ENCODE results near the gene GRID2. TPM values are rescaled to one million over a fixed set of nuclear protein-coding genes. Genes with fewer than 3 reads are reported as not detected.

The GRID2 gene
- total and polyA plus RNA-seq, 2 of the 4 experiments (the other 2 are of a cell fraction) = under 0.01 TPM; not detected in 1

GRCh38 chr4:93495346-93495745 is 1191.6 kb downstream of the GRID2 start:
- no peak overlapping the region for H3K56ac ChIP-seq (ENCODE audit: extremely low read depth, insufficient read depth, low read length)
- no peak overlapping the region for H2BK120ac ChIP-seq (ENCODE audit: low read depth, low read length)
- no peak overlapping the region for H4K5ac ChIP-seq (ENCODE audit: low read depth, low read length)
- no peak overlapping the region for H2AK5ac ChIP-seq (ENCODE audit: low read depth, low read length)
- H3K9ac ChIP-seq (ENCODE audit: low read depth, low read length) = no peak overlapping the region
- H3K4me2 ChIP-seq (ENCODE audit: low read depth, low read length) = no peak overlapping the region
- ATAC-seq (ENCODE audit: low read depth) = no peak
- BruUV-seq (replicated peaks) = no TSS peak
- dilution Hi-C loops (cut with HindIII; ENCODE audit: low sequenced_read_pairs, unreplicated experiment) (no loop called here), intact Hi-C loops (cut with micrococcal nuclease) (no loop called here), in situ Hi-C loops (cut with MboI; ENCODE audit: low sequenced_read_pairs) (no loop called here)
- no peaks in the 10 kb centered on the region for H3K9me3 ChIP-seq (ENCODE audit: control insufficient read depth, insufficient read depth, low read length)
- H3K9me1 ChIP-seq (ENCODE audit: insufficient read depth, low read length) = no peaks in the 10 kb centered on the region
- ChIA-PET POLR2A (ENCODE audit: unreplicated experiment) (interaction anchor here (0.5 kb wide), 1 partner anchor 323 kb away, joined by 5 read pairs; no protein-coding TSS in a partner anchor), CTCF (no interaction called here)
- whole genome bisulfite sequencing, 2 experiments (ENCODE audit: extremely low coverage in 2 of 2, insufficient read length in 1 of 2) = 67% methylated on average over 1 of the region's 4 CpGs; no CpG with 5 or more reads in 1 of the 2 experiments
- H3K4me1 ChIP-seq (ENCODE audit: control insufficient read depth, insufficient read depth, low read length) = no peaks in the 10 kb centered on the region
- no peaks in the 10 kb centered on the region for H4K20me1 ChIP-seq (ENCODE audit: insufficient read depth, low read length)
- H3K36me3 ChIP-seq (ENCODE audit: control insufficient read depth, insufficient read depth, low read length) = no peaks in the 10 kb centered on the region
- no peak for DNase-seq
- no peak overlapping the region for H2BK15ac ChIP-seq (ENCODE audit: low read depth, low read length)
- no peaks in the 10 kb centered on the region for H3K79me1 ChIP-seq (ENCODE audit: low read depth in 1 of 2, low read length in 2 of 2)
- H3K4me3 ChIP-seq (ENCODE audit: insufficient read depth, low read depth, low read length) = no peak overlapping the region
- no peak overlapping the region for H2BK5ac ChIP-seq (ENCODE audit: low read depth, low read length, poor library complexity, severe bottlenecking)
- TF ChIP-seq, protein P1, sequence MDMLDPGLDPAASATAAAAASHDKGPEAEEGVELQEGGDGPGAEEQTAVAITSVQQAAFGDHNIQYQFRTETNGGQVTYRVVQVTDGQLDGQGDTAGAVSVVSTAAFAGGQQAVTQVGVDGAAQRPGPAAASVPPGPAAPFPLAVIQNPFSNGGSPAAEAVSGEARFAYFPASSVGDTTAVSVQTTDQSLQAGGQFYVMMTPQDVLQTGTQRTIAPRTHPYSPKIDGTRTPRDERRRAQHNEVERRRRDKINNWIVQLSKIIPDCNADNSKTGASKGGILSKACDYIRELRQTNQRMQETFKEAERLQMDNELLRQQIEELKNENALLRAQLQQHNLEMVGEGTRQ (IDR thresholded peaks at IDR 0.05; ENCODE audit: low read depth, low read length) = no peak
- TF ChIP-seq ELK1 (IDR thresholded peaks at IDR 0.05; ENCODE audit: borderline replicate concordance, low read depth, low read length) (no peak), BHLHE40 (IDR thresholded peaks at IDR 0.05; ENCODE audit: low read depth, low read length) (no peak), SMC3 (IDR thresholded peaks at IDR 0.05; ENCODE audit: low read depth, low read length) (no peak), FOS (IDR thresholded peaks at IDR 0.05; ENCODE audit: low read depth, low read length) (no peak), CTCF (conservative IDR thresholded peaks at IDR 0.05; ENCODE audit: low read depth, low read length) (no peak), POLR2A (IDR thresholded peaks at IDR 0.05; ENCODE audit: low read depth, low read length) (no peak), RCOR1 (IDR thresholded peaks at IDR 0.05; ENCODE audit: insufficient replicate concordance, low read length) (no peak), MXI1 (IDR thresholded peaks at IDR 0.05; ENCODE audit: borderline replicate concordance, low read depth, low read length) (no peak)
- no peak overlapping the region for H2AFZ ChIP-seq (replicated peaks; ENCODE audit: low read length, poor library complexity)
- no peak overlapping the region for H3K23ac ChIP-seq (ENCODE audit: low read depth, low read length)
- H4K8ac ChIP-seq (ENCODE audit: low read depth in 2 of 2, low read length in 2 of 2) = no peak overlapping the region
- H3K18ac ChIP-seq (ENCODE audit: low read depth, low read length) = no peak overlapping the region
- H3K27ac ChIP-seq (ENCODE audit: insufficient read depth, low read length) = no peak overlapping the region
- H3K27me3 ChIP-seq (ENCODE audit: control insufficient read depth, insufficient read depth, low read length) = no peaks in the 10 kb centered on the region
- H2AK9ac ChIP-seq (replicated peaks; ENCODE audit: low read depth, low read length, poor library complexity) = no peak overlapping the region
- no peak overlapping the region for H2BK20ac ChIP-seq (ENCODE audit: low read depth, low read length)
- H3K14ac ChIP-seq (replicated peaks; ENCODE audit: low read depth, low read length) = no peak overlapping the region
- no peak overlapping the region for H4K91ac ChIP-seq (ENCODE audit: insufficient read depth, low read depth, low read length)
- H3K4ac ChIP-seq (ENCODE audit: low read depth, low read length) = no peak overlapping the region
